Ishikawa (cell line): ENCODE results near the gene TBL1X.

ENCODE experiments used
- RAD21 ChIP-seq: IDR thresholded peaks from 2 replicates; pipeline ENCODE4 v1.6.1; 2012; ENCODE audit warnings: low read depth
- TAF1 ChIP-seq: IDR thresholded peaks from 2 replicates; pipeline ENCODE4 v1.6.1; 2012; ENCODE audit warnings: low read depth, mild to moderate bottlenecking

GRCh38 chrX:9687899-9688298 is 223.0 kb downstream of the TBL1X start:
- TF ChIP-seq TAF1 (no peak), RAD21 (no peak)
